Upper lobe of left lung (tissue), 4 donors: Measurements from ENCODE around the gene LSM12.

Source experiments
- EP300 ChIP-seq, 4 donors: sonication (generic); formaldehyde crosslinking; IDR thresholded peaks; one replicate each; pipeline ENCODE4 v1.5.1; 2017; ENCODE audit warnings: antibody characterized with exemption in 4 of 4, control low read depth in 2 of 4
- POLR2A ChIP-seq, 4 donors: fragments of 450-650 bp; IDR thresholded peaks; one replicate each; pipeline ENCODE4 v1.5.1; 2016 to 2017; ENCODE audit warnings: antibody characterized with exemption in 4 of 4, mild to moderate bottlenecking in 2 of 4
- POLR2AphosphoS5 ChIP-seq, 2 donors: sonication (generic); formaldehyde crosslinking; IDR thresholded peaks; one replicate each; pipeline ENCODE4 v1.5.1; 2017; ENCODE audit warnings: antibody characterized with exemption in 2 of 2
- TF ChIP-seq, protein P1 (sequence below), 6 experiments: fragments of 450-650 bp in 4 of 6; fragments of 200-600 bp in 2 of 6; sonication (generic) in 2 of 6; IDR thresholded peaks; one replicate each; pipeline ENCODE4 v1.5.1; 2016 to 2019; ENCODE audit warnings: antibody characterized with exemption in 6 of 6

- TF ChIP-seq, protein P1, sequence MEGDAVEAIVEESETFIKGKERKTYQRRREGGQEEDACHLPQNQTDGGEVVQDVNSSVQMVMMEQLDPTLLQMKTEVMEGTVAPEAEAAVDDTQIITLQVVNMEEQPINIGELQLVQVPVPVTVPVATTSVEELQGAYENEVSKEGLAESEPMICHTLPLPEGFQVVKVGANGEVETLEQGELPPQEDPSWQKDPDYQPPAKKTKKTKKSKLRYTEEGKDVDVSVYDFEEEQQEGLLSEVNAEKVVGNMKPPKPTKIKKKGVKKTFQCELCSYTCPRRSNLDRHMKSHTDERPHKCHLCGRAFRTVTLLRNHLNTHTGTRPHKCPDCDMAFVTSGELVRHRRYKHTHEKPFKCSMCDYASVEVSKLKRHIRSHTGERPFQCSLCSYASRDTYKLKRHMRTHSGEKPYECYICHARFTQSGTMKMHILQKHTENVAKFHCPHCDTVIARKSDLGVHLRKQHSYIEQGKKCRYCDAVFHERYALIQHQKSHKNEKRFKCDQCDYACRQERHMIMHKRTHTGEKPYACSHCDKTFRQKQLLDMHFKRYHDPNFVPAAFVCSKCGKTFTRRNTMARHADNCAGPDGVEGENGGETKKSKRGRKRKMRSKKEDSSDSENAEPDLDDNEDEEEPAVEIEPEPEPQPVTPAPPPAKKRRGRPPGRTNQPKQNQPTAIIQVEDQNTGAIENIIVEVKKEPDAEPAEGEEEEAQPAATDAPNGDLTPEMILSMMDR (IDR thresholded peaks at IDR 0.05): no peak
- no peak for TF ChIP-seq EP300 (IDR thresholded peaks at IDR 0.05)
- no peak for TF ChIP-seq POLR2AphosphoS5 (IDR thresholded peaks at IDR 0.05)
- TF ChIP-seq POLR2A (IDR thresholded peaks at IDR 0.05): no peak
Measured at GRCh38 chr17:44112284-44113280, 46.1 kb upstream of the LSM12 start.
